ENCODE data around the gene C16orf96. TPM values are rescaled to one million over a fixed set of nuclear protein-coding genes. Genes with fewer than 3 reads are reported as not detected.

Gene C16orf96
- polyA plus RNA-seq, 1 experiment, result not detected

GRCh38 chr16:4564661-4565267 lies 8.6 kb downstream of the C16orf96 start:
- ChIA-PET POLR2A (no interaction called here), CTCF (no interaction called here)
- no peak for TF ChIP-seq CTCF (IDR thresholded peaks at IDR 0.05; ENCODE audit: low read depth, low read length)

GRCh38 chr16:4566144-4566543 lies 10.0 kb downstream of the C16orf96 start:
- no peak for TF ChIP-seq CTCF (IDR thresholded peaks at IDR 0.05; ENCODE audit: low read depth, low read length)
- DNase-seq (ENCODE audit: low read depth, low spot score), result no peak
- H3K27ac ChIP-seq (ENCODE audit: low read depth, low read length), result no peak overlapping the region
- no peak overlapping the region for H3K4me3 ChIP-seq (ENCODE audit: low read depth, low read length)
- ChIA-PET POLR2A (no interaction called here), CTCF (no interaction called here)
- no peaks in the 10 kb centered on the region for H3K9me3 ChIP-seq (ENCODE audit: control insufficient read depth, insufficient read depth, low read length)
- H3K27me3 ChIP-seq (ENCODE audit: control insufficient read depth, insufficient read depth, low read length), result peaks cover 33% of the 10 kb centered on the region

More at GRCh38 chr16:4564661-4565267, 8.6 kb downstream of the C16orf96 start:
- DNase-seq (ENCODE audit: low read depth, low spot score), result no peak
- Histone ChIP-seq H3K27me3 (ENCODE audit: control insufficient read depth, insufficient read depth, low read length) (peaks cover 29% of the 10 kb centered on the region), H3K27ac (ENCODE audit: low read depth, low read length) (no peak overlapping the region), H3K9me3 (ENCODE audit: control insufficient read depth, insufficient read depth, low read length) (no peaks in the 10 kb centered on the region), H3K4me3 (ENCODE audit: low read depth, low read length) (no peak overlapping the region)

- Histone ChIP-seq H3K4me3 (ENCODE audit: low read depth, low read length) (no peak overlapping the region), H3K27me3 (ENCODE audit: control insufficient read depth, insufficient read depth, low read length) (peaks cover 15% of the 10 kb centered on the region), H3K9me3 (ENCODE audit: control insufficient read depth, insufficient read depth, low read length) (no peaks in the 10 kb centered on the region), H3K27ac (ENCODE audit: low read depth, low read length) (no peak overlapping the region)
- no peak for DNase-seq (ENCODE audit: low read depth, low spot score)
- TF ChIP-seq CTCF (IDR thresholded peaks at IDR 0.05; ENCODE audit: low read depth, low read length), result no peak
- POLR2A ChIA-PET, result interaction anchor here (0.7 kb wide), 1 partner anchor 21 kb away, joined by 4 read pairs; no protein-coding TSS in a partner anchor
- CTCF ChIA-PET, result interaction anchor here (1.8 kb wide), 1 partner anchor 16 kb away, joined by 5 read pairs; no protein-coding TSS in a partner anchor
Measured at GRCh38 chr16:4570086-4570485, 13.9 kb downstream of the C16orf96 start.

GRCh38 chr16:4570688-4571321 lies 14.7 kb downstream of the C16orf96 start:
- ChIA-PET CTCF (interaction anchor here (1.8 kb wide), 1 partner anchor 15 kb away, joined by 5 read pairs; no protein-coding TSS in a partner anchor), POLR2A (no interaction called here)
- no peak overlapping the region for H3K4me3 ChIP-seq (ENCODE audit: low read depth, low read length)

More at GRCh38 chr16:4570688-4571321, 14.7 kb downstream of the C16orf96 start:
- H3K9me3 ChIP-seq (ENCODE audit: control insufficient read depth, insufficient read depth, low read length), result no peaks in the 10 kb centered on the region
- H3K27me3 ChIP-seq (ENCODE audit: control insufficient read depth, insufficient read depth, low read length), result peaks cover 13% of the 10 kb centered on the region
- no peak overlapping the region for H3K27ac ChIP-seq (ENCODE audit: low read depth, low read length)
- no peak for DNase-seq (ENCODE audit: low read depth, low spot score)
- TF ChIP-seq CTCF (IDR thresholded peaks at IDR 0.05; ENCODE audit: low read depth, low read length), result no peak

Data from AG04450 (cell line).